Aorta (tissue), 5 donors: Measurements from ENCODE around the gene KCNK3. TPM values are rescaled to one million over a fixed set of nuclear protein-coding genes. Genes with fewer than 3 reads are reported as not detected.
A peak's percentile ranks its signal among the peaks of the same experiment; 100 is the strongest.

ENCODE experiments used
- ATAC-seq: fragments of 200-7000 bp; cut with Tn5 transposase; one replicate; pipeline ENCODE4 v1.9.1; 2022; ENCODE audit warnings: moderate library complexity; ENCODE audit not compliant: low FRiP score
- DNase-seq, 2 donors: peaks; one replicate each; pipeline ENCODE4 v3.0.0-alpha.2; 2020
- H3K27ac ChIP-seq, 2 donors: one replicate each; pipeline ENCODE4 v1.5.1; 2013; ENCODE audit warnings: low read length in 2 of 2, mild to moderate bottlenecking in 2 of 2, moderate library complexity in 2 of 2, control low read depth in 1 of 2, inconsistent platforms in 1 of 2, low read depth in 1 of 2
- H3K27me3 ChIP-seq, 2 donors: one replicate each; pipeline ENCODE4 v1.6.1; 2013; ENCODE audit warnings: control low read depth in 1 of 2, low read length in 1 of 2, mild to moderate bottlenecking in 1 of 2, moderate library complexity in 1 of 2; ENCODE audit not compliant: insufficient read depth in 2 of 2, control insufficient read depth in 1 of 2
- H3K36me3 ChIP-seq, 2 donors: one replicate each; pipeline ENCODE4 v1.6.1; 2013; ENCODE audit warnings: control low read depth in 1 of 2, low read length in 1 of 2, mild to moderate bottlenecking in 1 of 2; ENCODE audit not compliant: insufficient read depth in 2 of 2, control insufficient read depth in 1 of 2
- H3K4me1 ChIP-seq, 2 donors: one replicate each; pipeline ENCODE4 v1.6.1; 2013; ENCODE audit warnings: low read length in 2 of 2, control low read depth in 1 of 2, mild to moderate bottlenecking in 1 of 2, moderate library complexity in 1 of 2; ENCODE audit not compliant: insufficient read depth in 2 of 2, control insufficient read depth in 1 of 2
- H3K4me3 ChIP-seq, 2 donors: one replicate each; pipeline ENCODE4 v1.5.1; 2013; ENCODE audit warnings: low read length in 2 of 2, control low read depth in 1 of 2, mild to moderate bottlenecking in 1 of 2
- H3K9me3 ChIP-seq: one replicate; pipeline ENCODE4 v1.6.1; 2013; ENCODE audit warnings: mild to moderate bottlenecking, low read length; ENCODE audit not compliant: control insufficient read depth
- WGBS, 2 donors: extraction: QIAGEN DNeasy Blood & Tissue Kit; methylation state at CpG; one replicate each; pipeline ENCODE4 v1.1.7; 2013; 5-methylcytosine and 5-hydroxymethylcytosine counted together
- intact Hi-C, 2 donors: fragments of 100-400 bp; cut with DNase I; formaldehyde crosslinking; loops; one replicate each; pipeline versions ENCODE4 v1.14.2 to v1.15.0; 2022
- polyA plus RNA-seq, 2 donors: library from polyadenylated mRNA; stranded (reverse); fragments of 200-250 nt; gene quantifications; one replicate each; pipeline ENCODE4 v1.2.3, GENCODE V29; 2013
- total RNA-seq, 2 donors: library from RNA; stranded (reverse); fragmentation: NEBNext Ultra II Directional; extraction: Animal tissue kit (Norgen Biotek cat#: 25700); gene quantifications; one replicate each; pipeline ENCODE4 v1.2.1, GENCODE V29; 2021
- donor health status: healthy with polysubstance abuse.
- donor health status: Bipolar disorder and iron deficiency.
- donor health status: DM: no; HTN: no; CAD: no.
- donor health status: DM: no; HTN: no; CAD: no.
- donor health status: DM: yes; HTN: yes; CAD: no.

The KCNK3 gene
- total and polyA plus RNA-seq, 4 donors: 0.63 to 14.7 (median 7.6) TPM

DNA sequence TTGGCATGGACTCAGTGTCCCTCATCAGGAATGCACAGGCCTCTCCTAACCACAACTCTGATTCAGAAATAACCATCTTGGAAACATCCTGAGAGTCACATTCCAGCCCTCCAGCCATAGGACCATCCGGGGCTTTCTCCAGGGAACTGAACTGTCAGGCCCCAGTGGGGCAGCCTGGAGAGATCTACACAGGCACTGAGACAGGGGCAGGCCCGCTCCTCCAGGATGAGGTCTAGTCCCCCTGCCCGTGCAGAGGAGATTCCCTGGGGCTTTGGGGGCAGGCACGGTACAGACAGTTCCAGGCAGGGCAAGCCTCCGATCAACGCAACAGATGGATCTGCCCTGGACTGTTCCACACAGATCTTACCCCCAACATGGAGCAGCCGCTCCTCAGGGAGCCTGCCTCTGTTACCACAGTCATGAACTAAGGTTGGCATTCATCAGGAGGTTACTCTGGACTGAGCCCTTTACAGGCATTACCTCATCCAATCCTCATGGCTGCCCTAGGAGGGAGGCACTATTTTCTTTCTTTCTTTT is 12.0 kb downstream of the KCNK3 start:
- H3K36me3 ChIP-seq: no peaks in the 10 kb centered on the region
- no peaks in the 10 kb centered on the region for H3K4me1 ChIP-seq
- H3K27ac ChIP-seq: peak overlapping the region in 1 of 2 donors; percentile 1
- 35 to 64% methylated on average over 7 of the region's 7 CpGs for WGBS, 2 donors
- DNase-seq (no peak), ATAC-seq (no peak)
- H3K4me3 ChIP-seq: no peak overlapping the region
- H3K27me3 ChIP-seq: no peaks in the 10 kb centered on the region
- H3K9me3 ChIP-seq: no peaks in the 10 kb centered on the region
- intact Hi-C loops: no loop called here

DNA sequence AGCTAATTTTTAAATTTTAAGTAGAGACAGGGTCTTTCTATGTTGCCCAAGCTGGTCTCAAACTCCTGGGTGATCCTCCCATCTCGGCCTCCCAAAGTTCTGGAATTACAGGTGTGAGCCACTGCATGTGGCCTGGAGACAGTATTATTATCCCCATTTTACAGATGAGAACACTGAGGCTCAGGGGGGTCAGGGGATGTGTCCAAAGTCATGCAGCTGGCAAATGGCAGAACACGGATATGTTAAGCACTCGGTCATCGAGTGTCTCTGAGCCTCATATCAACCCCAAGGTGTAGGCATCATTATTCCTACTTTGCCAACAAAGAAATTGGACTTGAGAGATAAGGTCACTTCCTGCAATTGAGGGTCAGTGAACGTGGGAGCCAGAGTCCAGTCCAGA is 12.6 kb downstream of the KCNK3 start:
- no peaks in the 10 kb centered on the region for H3K36me3 ChIP-seq
- H3K4me3 ChIP-seq: no peak overlapping the region
- no peaks in the 10 kb centered on the region for H3K4me1 ChIP-seq
- H3K27ac ChIP-seq: peak overlapping the region in 1 of 2 donors; percentile 1
- no peaks in the 10 kb centered on the region for H3K27me3 ChIP-seq
- H3K9me3 ChIP-seq: no peaks in the 10 kb centered on the region
- 90 to 91% methylated on average over 5 of the region's 5 CpGs for WGBS, 2 donors
- intact Hi-C loops: no loop called here
- DNase-seq: no peak
- ATAC-seq: no peak

DNA sequence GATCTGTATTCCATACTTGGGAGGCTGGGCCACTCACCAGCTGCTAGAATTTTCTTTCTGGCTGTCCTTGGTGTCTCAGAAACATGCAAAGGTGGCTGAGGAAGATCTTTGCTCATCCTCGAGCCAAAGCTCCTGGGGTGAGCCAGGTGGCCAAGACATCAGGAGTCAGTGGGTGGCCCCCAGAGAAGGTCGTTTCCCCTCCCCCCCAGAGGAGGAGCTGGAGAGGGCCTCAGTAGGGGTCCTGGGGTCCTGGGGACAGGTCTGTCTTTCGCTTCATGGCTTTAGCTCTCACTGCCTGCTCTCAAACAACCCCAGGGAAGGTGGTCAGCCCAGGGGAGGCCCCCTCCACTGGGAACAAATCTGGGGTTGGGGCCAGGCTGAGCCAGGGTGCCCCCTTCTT is 13.6 kb downstream of the KCNK3 start:
- intact Hi-C loops: no loop called here
- H3K27me3 ChIP-seq: no peaks in the 10 kb centered on the region
- peak overlapping the region in 1 of 2 donors; percentile 27 for H3K27ac ChIP-seq
- H3K4me1 ChIP-seq: no peaks in the 10 kb centered on the region
- ATAC-seq (no peak), DNase-seq (no peak)
- WGBS, 2 donors: 86 to 100% methylated on average over 3 of the region's 3 CpGs
- no peaks in the 10 kb centered on the region for H3K9me3 ChIP-seq
- H3K36me3 ChIP-seq: no peaks in the 10 kb centered on the region
- H3K4me3 ChIP-seq: no peak overlapping the region

DNA sequence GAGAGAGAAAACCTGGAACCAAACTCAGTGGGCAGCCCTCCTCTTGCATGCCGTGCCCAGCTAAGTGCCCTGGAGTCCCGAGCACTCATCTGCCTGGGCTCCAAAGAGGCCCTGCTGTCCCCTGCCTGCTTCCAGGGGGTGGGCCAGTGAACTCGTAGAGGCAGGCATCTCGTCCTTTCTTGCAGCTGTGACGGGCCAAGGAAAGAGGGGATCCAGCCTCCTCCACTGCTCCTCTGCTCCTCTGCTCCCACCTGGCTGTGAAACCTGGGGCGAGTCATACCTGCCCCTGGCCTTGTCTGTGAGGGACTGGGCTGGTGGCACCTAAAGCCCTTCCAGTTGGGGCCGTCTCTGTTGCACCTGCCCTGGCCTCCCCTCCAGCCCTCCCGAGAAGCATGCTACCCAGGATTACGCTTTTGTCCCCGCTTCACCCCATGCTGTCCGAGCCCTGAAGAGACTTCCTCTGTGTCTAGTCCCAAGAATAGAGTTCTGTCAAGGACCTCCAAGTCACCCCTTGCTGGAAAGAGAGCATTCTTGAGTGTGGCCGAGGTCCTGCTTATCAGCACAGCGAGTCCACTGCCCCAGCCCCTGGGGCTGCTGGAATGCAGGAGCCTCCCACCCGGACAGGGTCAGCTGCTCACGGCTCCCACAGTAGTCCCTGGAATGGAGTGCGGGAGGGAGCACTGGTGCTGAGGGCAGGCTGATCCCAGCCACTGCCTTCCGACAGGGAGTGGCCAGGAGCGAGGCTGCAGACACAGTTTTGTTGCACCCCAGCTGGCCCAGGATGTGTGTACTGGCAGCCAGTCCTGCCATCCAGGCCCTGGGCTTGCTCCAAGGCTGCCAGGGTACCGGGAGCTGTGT is 14.3 kb downstream of the KCNK3 start:
- Histone ChIP-seq H3K36me3 (no peaks in the 10 kb centered on the region), H3K27me3 (no peaks in the 10 kb centered on the region), H3K4me3 (no peak overlapping the region), H3K27ac (peak overlapping the region in 1 of 2 donors; percentile 27), H3K4me1 (no peaks in the 10 kb centered on the region), H3K9me3 (no peaks in the 10 kb centered on the region)
- intact Hi-C loops: no loop called here
- ATAC-seq: peak; percentile 45
- WGBS, 2 donors: 37 to 41% methylated on average over 19 of the region's 19 CpGs
- peak in 1 of 2 donors; percentile 75 for DNase-seq

DNA sequence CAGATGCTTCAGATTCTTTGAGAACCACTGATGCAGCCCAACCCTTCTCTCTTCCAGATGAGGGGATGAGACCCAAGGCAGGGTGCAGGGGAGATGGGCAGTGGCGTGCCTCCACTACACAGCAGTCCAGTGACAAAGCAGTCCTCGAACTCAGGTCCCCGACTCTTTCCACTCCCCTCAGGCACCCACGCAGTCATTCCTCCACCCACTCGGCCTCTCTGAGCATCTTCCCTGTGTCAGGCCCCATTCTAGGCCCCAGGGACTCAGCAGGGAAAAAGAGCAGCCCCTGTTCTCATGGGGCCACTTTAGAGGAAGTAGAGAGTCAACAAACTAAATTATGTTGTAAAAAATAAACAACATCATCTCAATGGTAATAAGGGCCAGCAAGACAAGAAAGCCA is 15.2 kb downstream of the KCNK3 start:
- Histone ChIP-seq H3K4me1 (no peaks in the 10 kb centered on the region), H3K27me3 (no peaks in the 10 kb centered on the region), H3K4me3 (no peak overlapping the region), H3K9me3 (no peaks in the 10 kb centered on the region), H3K27ac (peak overlapping the region in 1 of 2 donors; percentile 7), H3K36me3 (no peaks in the 10 kb centered on the region)
- WGBS, 2 donors: 92 to 93% methylated on average over 5 of the region's 5 CpGs
- no peak for DNase-seq
- no peak for ATAC-seq
- intact Hi-C loops: no loop called here

DNA sequence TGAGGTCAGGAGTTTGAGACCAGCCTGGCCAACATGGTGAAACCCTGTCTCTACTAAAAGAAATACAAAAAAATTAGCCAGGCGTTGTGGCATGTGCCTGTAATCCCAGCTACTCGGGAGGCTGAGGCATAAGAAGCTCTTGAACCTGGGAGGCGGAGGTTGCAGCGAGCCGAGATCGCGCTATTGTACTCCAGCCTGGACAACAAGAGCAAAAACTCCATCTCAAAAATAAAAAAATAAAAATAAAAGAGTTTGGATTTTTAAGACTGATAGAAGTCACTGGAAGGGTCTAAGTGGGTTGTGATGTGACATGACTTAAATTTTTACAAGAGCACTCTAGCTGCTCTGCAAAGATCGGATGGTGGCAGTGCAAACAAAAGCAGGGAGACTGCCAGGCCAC is 15.9 kb downstream of the KCNK3 start:
- ATAC-seq (no peak), DNase-seq (no peak)
- Histone ChIP-seq H3K4me3 (no peak overlapping the region), H3K9me3 (no peaks in the 10 kb centered on the region), H3K27ac (no peak overlapping the region), H3K4me1 (peaks cover 0 to 3% of the 10 kb centered on the region in 2 donors), H3K36me3 (no peaks in the 10 kb centered on the region), H3K27me3 (no peaks in the 10 kb centered on the region)
- WGBS, 2 donors: 96 to 98% methylated on average over 8 of the region's 8 CpGs
- intact Hi-C loops: no loop called here

DNA sequence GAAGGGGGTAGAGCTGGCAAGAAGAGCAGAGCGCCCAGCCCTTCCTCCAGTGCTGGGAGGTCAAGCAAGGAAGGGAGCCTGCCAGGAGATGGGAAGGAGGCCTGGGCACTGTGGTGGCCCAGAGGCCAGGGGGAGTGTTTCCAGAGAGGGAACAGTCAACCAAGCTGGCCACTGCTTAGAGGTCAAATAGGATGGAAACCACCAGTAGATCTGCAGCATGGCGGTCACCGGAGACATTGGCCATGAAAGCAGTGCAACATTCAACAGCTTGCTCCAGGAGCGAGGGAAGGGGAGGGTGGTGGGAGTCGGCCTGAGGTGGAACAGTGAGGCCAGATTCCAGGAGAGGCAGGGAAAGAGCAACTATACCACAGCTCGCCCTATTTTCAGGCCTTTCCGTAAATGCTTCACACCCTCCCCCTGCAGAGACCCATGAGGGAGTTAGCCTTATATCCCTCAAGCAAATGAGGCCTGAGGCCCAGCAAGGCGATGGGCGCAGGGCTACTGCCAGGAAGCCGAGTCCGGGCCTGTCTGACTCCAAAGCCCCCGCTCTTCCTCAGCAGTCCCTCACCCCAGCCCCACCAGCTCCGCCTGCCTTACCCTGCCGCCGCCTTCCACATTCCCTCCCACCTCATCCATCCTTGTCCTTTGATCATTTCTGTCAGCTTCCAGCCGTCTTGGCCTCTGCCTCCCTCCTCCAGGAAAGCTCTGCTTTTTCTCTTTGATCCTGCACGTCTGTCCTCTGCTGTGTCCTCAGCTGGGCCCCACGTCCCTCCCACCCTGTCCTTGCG is 17.0 kb downstream of the KCNK3 start:
- Histone ChIP-seq H3K4me1 (peaks cover 0 to 3% of the 10 kb centered on the region in 2 donors), H3K9me3 (no peaks in the 10 kb centered on the region), H3K27me3 (no peaks in the 10 kb centered on the region), H3K36me3 (no peaks in the 10 kb centered on the region), H3K4me3 (no peak overlapping the region), H3K27ac (no peak overlapping the region)
- intact Hi-C loops: no loop called here
- no peak for ATAC-seq
- DNase-seq: no peak
- WGBS, 2 donors: 95 to 96% methylated on average over 19 of the region's 19 CpGs

DNA sequence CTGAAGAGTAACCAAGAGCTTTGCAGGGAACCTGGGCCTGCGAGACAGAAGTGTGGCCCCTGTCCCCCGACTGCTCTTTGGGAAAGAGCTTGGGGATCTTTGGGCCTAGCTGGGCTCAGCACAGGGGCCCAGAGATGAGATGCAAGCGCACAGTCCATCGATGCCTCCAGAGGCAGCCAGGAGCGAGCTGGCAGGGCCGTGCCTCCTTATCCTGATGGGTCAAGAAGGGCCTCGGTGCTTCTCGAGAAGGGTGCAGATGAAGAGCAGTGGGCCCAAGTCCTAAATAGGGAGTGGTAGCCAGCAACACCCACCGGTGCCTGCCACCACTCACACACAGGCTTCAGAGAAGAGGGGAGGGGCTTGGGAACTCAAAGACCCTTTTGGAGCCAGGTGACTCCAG is 17.6 kb downstream of the KCNK3 start:
- no peak for DNase-seq
- no peaks in the 10 kb centered on the region for H3K9me3 ChIP-seq
- 88 to 90% methylated on average over 9 of the region's 9 CpGs for WGBS, 2 donors
- H3K36me3 ChIP-seq: no peaks in the 10 kb centered on the region
- no peaks in the 10 kb centered on the region for H3K27me3 ChIP-seq
- no peak for ATAC-seq
- no peak overlapping the region for H3K4me3 ChIP-seq
- intact Hi-C loops: no loop called here
- H3K4me1 ChIP-seq: peaks cover 0 to 3% of the 10 kb centered on the region in 2 donors
- no peak overlapping the region for H3K27ac ChIP-seq
